ENCODE data around the gene MYO5B.
"Not testable (repeated sequence)": the region's sequence is repeated elsewhere in the genome, so short reads cannot be mapped to it uniquely, and the experiment has no call there.

Gene MYO5B

DNA sequence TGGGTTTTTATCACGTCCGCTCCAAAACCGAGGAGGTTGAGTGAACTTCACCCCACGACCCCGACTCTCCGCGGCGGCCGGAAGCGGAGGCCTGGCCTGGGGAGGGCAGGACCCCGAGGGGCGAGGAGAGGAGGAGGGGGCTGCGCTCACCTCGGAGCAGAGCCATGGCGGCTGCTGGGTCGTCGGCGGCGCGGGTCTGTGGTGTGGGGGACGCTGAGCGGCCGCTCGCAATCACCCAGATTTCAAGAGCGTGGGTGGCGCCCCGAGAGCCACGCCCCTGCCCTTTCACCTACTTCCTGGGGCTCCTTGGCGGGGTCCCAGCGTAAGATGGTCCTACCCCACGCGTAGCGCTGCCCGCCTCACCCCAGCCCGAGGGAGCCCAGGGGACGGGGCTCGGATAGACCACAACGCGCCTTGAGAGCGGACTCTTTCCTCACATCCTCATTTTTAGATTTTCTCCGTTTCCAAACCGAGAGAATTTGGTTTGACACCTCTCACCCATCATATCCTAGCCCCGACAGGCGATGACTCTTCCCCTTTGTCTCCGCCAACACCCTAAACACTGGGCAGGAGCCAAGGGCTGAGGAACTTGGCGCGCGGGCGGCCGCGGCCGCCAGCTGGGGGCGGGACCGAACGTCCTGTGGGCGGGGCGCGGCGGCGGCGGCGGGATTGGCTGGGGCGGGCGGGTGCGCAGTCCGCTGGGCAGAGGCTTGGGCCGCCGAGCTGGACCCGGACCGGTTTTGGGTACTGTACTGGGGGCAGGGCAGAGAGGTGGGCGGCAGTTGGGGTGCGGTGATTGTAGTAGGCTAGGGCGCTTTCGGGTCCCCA, 381.4 kb downstream of the MYO5B start, which contains the start of gene ACAA2:
ACAA2 (minus strand) TSS at position 215 of the 828 bp plus-strand sequence; CDS start at position 166, 49 bp downstream.
- TF ChIP-seq GATA1 (IDR thresholded peaks at IDR 0.05; ENCODE audit: low read depth, low read length) (no peak), POLR2A (IDR thresholded peaks at IDR 0.05; ENCODE audit: low read length) (peak; percentile 77)
- peak; percentile 95 to 97 for DNase-seq

DNA sequence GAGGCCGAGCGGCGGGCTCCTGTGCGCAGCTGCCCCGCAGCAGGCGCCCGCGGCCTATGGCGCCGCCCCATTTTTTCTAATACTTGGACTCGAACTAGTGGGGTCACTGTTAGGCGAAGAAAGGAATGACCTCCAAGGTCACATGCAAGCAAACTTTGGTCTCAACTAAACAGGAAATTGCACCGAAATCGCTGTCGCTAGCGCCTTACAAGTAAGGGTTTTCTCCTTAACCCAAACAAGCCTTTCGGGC, 382.0 kb downstream of the MYO5B start:
- TF ChIP-seq GATA1 (IDR thresholded peaks at IDR 0.05; ENCODE audit: low read depth, low read length) (no peak), POLR2A (IDR thresholded peaks at IDR 0.05; ENCODE audit: low read length) (no peak)
- peak; percentile 80 to 85 for DNase-seq

DNA sequence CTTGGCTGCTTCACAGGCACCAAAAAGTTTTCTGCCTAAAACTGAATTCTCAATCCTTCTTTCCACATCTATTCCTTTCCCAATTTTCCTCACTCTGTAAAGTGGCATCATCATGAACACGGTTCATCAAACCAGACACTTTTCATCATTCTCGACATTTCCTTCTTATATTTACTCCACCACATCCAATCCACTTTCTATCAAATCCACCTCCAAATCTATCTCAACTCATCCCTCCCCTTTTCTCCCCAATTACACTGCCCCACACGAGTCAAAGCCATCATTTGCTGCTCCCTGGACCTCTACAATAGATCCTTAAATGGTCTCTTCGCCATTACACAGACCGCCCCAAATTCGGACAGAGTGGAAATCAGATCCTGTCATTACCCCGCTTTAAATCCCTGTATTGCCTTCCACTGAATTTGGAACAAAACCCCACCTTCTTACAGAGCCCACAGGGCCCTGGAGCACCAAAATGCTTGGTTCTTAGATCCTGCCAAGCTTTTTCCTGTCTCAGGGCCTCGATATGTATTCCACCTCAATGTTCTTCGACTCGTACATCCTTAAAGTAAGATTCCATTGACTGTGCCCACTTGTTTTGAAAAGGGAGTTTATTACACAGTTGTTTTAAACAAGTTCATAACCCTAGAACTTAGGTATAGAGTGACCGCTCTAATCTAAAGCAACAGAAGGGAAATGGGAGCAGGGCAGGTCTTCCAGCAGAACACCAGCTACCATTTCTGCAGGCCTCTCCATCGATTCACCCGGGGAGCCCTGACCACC, 382.5 kb downstream of the MYO5B start:
- DNase-seq, result peak in 1 of 2 experiments; percentile 57
- TF ChIP-seq GATA1 (IDR thresholded peaks at IDR 0.05; ENCODE audit: low read depth, low read length) (no peak), POLR2A (IDR thresholded peaks at IDR 0.05; ENCODE audit: low read length) (no peak)

DNA sequence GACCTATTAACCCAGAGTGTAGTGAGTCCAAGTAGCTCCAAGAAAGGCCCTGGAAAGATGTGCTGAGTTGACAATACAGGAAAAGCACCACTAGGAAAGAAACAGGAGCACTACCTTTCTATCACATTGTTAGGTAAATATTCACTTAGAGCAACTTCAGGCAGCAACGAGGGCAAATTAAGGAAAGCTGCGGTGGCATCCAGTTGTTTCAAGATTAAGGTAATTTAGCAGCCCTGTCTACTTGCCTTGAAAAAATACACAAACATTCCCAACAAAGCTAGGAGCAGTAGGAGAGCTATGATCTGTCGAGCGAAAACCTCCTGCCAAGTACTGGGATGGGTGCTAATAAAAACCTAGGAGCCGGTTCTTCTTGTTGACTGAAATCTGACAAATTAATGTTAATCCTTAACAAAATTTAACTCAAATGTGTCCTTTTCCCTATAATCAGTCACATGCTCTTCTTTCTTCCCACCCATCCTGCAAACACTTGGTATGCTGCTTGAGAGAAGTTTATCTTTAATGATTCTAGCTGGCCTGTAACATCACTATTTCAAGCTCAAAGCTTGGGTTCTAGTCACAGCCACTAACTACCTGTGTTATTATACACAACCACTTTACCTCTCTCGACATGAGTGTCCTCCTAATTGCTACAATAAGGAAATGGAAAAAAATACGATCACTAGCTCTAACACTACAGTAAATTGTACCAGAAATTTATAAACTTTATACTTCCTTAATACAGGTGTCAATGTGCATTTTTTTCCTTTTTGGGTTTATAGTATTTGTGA, 383.6 kb downstream of the MYO5B start:
- TF ChIP-seq POLR2A (IDR thresholded peaks at IDR 0.05; ENCODE audit: low read length), result no peak
- TF ChIP-seq GATA1 (IDR thresholded peaks at IDR 0.05; ENCODE audit: low read depth, low read length), result no peak
- DNase-seq, result peak in 1 of 2 experiments; percentile 35

DNA sequence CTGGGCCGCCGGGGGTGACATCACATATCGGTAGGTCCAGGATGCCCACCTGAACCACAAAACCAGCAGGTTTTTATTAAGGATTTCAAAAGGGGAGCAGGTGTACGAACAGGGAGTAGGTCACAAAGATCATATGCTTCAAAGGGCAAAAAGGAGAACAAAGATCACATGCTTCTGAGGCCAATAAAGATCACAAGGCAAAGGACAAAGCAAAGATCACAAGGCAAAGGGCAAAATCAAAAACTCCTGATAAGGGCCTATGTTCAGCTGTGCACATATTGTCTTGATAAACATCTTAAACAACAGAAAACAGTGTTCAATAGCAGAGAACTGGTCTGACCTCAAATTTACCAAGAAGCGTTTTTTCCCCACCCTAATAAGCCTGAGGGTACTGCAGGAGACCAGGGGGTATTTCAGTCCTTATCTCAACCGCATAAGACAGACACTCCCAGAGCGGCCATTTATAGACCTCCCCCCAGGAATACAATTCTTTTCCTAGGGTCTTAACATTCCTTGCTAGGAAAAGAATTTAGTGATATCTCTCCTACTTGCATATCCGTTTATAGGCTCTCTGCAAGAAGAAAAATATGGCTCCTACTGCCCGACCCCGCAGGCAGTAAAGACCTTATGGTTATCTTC, 386.3 kb downstream of the MYO5B start:
- peak in 1 of 2 experiments; percentile 21 for DNase-seq

DNA sequence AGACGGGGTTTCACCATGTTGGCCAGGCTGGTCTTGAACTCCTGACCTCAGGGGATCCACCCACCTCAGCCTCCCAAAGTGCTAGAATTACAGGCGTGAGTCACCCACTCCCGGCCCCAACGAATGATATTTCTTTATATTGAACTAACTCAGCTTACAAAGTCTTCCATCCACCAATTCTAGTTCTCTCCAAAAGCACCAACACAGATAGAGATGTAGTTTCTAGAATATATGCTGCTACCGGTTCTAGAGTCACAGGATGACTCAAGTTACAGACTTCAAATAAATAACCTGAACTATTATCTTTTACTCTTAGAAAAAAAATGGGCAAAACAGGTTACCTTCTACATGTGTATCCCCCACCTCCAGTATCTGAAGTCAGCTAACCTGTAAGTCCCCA, 390.9 kb downstream of the MYO5B start:
- DNase-seq, result no peak
- TF ChIP-seq GATA1 (IDR thresholded peaks at IDR 0.05; ENCODE audit: low read depth, low read length), result no peak
- TF ChIP-seq POLR2A (IDR thresholded peaks at IDR 0.05; ENCODE audit: low read length), result no peak

DNA sequence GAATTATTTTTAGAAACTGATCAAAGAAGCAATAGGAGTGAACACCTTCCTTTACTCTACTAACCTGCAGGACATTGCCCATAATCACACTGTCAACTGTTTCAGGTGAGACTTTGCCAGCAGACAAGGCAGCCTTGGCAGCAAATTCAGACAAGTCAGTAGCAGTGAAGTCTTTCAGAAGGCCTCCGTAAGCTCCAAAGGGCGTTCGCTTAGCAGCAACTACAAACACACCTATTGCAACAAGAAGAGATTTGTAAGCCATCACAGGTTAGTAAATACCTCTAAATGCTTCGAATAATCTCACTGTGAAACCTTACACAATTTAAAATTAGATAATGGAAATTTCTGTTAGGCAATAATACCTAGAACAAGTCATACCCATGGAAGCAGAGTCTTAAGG, 392.3 kb downstream of the MYO5B start:
- no peak for DNase-seq
- TF ChIP-seq GATA1 (IDR thresholded peaks at IDR 0.05; ENCODE audit: low read depth, low read length) (no peak), POLR2A (IDR thresholded peaks at IDR 0.05; ENCODE audit: low read length) (no peak)

DNA sequence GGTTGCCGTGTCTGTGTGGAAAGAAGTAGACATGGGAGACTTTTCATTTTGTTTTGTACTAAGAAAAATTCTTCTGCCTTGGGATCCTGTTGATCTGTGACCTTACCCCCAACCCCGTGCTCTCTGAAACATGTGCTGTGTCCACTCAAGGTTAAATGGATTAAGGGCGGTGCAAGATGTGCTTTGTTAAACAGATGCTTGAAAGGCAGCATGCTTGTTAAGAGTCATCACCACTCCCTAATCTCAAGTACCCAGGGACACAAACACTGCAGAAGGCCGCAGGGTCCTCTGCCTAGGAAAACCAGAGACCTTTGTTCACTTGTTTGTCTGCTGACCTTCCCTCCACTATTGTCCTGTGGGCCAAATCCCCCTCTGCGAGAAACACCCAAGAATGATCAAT, 394.5 kb downstream of the MYO5B start:
- DNase-seq, result not testable (repeated sequence)

DNA sequence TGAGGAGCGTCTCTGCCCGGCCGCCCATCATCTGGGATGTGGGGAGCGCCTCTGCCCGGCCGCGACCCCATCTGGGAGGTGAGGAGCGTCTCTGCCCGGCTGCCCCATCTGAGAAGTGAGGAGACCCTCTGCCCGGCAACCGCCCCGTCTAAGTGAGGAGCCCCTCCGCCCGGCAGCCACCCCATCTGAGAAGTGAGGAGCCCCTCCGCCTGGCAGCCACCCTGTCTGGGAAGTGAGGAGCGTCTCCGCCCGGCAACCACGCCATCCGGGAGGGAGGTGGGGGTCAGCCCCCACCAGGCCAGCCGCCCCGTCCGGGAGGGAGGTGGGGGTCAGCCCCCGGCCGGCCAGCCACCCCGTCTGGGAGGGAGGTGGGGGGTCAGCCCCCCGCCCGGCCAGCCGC, 395.1 kb downstream of the MYO5B start:
- not testable (repeated sequence) for DNase-seq

DNA sequence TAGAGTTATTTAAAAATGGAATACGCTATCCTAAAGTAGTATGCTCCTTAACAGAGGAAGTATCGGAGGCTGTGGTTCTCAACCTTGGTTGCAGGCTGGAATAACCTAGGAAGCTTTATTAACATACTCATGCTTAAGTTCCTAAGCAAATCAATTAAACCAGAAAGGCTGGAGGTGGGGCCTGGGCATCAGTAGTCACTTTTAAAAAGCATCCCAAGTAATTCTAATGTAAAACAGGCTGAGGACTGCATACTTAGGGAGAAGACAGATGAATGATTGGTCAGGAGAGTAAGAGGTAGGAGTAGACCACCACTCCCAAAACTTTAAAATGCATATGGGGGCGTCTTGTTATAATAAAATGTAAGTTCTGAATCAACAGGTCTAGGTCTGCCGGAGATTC, 396.9 kb downstream of the MYO5B start:
- DNase-seq, result no peak
- no peak for TF ChIP-seq POLR2A (IDR thresholded peaks at IDR 0.05; ENCODE audit: low read length)
- TF ChIP-seq GATA1 (IDR thresholded peaks at IDR 0.05; ENCODE audit: low read depth, low read length), result no peak

DNA sequence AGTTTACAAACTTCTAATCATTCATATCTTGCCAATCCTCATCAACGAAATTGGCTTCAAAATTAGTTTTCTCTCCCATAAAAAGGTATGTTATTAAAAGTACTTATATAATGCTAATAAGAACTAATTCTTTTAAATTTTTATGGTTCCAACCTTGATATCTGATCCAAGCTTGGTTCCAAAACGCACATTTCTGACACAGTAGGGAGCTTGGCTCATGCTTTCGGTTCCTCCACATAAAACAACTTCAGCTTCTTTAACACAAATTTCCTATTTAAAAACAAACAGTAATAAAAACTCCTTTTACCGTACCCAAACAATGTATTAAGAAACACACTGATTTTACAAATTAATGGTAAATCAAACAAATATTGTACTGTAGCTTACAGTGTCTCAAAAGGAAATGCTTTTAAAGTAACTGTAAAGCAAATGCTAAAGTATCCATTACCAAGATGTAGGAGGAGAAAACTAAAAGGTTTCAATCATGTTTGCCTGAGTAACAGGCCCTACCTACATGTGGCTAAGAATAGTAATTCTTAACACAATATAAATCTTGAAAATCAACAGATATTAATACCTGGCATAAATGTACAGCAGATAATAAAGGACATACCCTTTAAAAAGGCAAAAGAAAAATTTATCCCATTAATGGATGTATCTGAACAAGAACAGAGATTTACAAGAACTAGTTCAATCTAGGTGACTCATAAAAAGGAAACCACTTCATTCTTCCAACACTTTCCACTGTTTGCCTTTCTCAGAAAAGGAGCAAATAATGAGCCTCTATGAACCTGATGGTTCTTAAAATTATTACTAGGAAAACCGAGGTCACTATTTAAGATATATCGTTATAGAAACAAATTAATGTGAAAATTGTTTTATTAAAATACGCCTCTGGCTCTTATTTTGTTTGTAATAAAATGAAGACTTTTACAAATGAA, 399.1 kb downstream of the MYO5B start:
- TF ChIP-seq GATA1 (IDR thresholded peaks at IDR 0.05; ENCODE audit: low read depth, low read length) (no peak), POLR2A (IDR thresholded peaks at IDR 0.05; ENCODE audit: low read length) (no peak)
- no peak for DNase-seq

DNA sequence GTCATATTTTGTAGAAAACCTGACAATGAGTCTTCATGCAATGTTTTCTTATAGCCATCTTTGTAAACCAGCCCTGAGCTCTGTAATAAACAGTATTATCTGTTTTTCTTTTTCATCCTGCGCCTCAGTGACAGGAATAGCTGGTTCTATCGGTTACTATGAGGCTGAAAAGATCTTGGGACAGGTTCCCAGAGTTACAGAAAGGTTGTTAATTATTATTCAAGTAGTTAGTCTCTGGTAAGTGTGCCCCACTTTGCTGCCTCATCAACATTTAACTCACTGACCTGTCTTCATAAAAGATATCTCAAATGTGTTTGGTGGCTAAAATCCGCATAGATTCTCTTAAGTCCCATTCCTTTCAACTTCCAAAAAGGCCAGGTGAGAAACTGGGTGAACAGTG, 400.2 kb downstream of the MYO5B start:
- DNase-seq, result no peak

DNA sequence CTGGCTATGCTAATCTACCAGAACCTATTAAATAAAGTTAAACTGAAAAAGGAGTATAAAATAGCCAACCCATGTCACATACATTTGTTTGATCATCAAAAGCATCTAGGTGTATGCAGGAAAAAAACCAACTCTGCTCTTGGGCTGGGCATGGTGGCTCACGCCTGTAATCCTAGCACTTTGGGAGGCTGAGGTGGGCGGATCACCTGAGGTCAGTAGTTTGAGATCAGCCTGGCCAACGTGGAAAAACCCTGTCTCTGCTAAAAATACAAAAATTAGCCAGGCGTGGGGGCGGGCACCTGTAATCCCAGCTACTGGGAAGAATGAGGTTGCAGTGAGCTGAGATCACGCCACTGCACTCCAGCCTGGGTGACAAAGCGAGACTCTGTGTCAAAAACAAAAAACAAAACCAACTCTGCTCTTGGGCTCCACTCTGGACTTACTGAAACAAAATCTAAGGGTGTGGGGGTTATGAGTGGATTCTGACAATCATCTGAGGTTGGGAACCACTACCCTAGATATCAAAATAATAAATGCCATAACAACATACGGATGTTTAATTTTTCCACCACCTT, 405.3 kb downstream of the MYO5B start:
- DNase-seq, result not testable (repeated sequence)

More for the DNA sequence above, 400.2 kb downstream of the MYO5B start:
- no peak for TF ChIP-seq POLR2A (IDR thresholded peaks at IDR 0.05; ENCODE audit: low read length)
- TF ChIP-seq GATA1 (IDR thresholded peaks at IDR 0.05; ENCODE audit: low read depth, low read length), result no peak

Data from erythroblast (primary cell).